Non-pigmented ciliary epithelial cell (primary cell): Measurements from ENCODE around the gene PSMD12.
"Not testable (repeated sequence)": the region's sequence is repeated elsewhere in the genome, so short reads cannot be mapped to it uniquely, and the experiment has no call there.

ENCODE experiments used
- DNase-seq: peaks from one replicate; pipeline ENCODE4 v3.0.0-alpha.2; 2010; ENCODE audit warnings: low read depth

Gene PSMD12

DNA sequence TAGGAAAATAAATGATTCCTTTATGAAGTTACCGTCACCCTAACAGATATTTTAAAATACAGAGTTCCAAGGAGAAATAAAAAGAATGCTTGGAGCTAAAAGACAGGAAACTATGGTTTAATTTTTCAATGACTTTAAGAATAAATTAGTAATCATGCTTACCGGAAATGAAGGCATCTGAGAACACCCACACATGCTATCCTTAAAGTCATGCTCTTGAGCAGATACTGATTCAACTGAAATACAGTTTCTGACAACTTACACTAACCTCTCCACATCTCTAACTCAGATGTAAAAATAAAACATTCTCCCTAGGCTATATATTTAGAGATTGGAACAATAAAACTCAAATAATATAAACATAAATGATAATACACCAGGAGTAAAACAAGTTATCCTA, 7.8 kb downstream of the PSMD12 start:
- DNase-seq: no peak

DNA sequence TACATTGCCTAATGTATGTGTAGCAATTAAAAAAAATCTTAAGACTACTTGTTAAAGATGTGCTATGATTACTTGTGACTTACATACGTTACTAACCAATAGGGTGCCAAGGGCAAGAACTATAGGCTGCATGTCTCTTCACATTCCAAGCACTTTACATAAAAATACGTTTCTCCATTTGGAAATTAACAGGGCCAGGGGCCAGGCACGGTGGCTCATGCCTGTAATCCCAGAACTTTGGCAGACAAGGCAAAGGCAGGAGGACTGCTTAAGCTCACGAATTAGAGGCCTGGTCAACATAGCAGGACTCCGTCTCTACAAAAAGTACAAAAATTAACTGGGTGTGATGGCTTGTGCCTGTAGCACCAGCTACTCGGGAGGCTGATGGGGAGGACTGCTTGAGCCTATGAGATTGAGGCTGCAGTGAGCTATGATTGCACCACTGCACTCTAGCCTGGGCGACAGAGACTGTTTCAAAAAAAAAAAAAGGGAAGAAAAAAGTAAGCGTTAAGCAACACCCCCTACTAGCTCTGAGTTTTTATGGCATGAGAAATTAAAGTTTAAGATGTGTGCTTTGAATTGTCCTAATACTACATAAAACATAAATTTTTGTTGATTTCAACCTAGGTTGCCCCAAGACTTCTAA, 12.3 kb downstream of the PSMD12 start:
- no peak for DNase-seq

DNA sequence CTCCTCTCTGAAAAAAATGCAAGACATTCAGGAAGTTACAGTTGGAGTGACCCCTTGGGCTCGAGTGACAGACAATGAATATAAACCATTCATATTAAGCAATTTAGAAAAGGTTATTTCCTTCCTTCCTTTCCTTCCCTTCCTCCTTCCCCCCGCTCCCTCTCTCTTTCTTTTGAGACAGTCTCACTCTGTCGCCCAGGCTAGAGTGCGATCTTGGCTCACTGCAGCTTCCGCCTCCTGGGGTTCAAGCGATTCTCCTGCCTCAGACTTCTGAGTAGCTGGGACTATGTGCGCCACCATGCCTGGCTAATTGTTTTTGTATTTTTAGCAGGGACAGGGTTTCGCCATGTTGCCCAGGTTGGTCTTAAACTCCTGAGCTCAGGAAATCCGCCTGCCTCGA, 13.2 kb downstream of the PSMD12 start:
- no peak for DNase-seq

DNA sequence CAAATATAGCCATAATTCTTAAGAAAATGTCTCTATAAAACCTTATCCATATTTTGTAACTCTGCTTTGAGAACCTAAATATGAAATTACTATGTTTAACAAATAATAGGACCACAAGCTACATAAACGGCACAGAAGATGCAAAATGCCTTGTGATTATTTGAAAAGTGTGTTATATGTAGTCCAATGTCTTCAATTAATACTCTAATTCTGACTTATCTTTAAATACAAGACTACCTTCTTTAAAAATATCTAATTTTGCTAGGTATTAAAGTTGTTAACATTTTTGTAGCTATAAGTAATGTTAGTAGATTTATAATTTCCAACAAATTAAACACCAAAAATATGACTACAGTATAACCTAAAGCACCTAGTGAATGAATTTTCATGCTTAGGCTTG, 17.0 kb downstream of the PSMD12 start:
- no peak for DNase-seq

DNA sequence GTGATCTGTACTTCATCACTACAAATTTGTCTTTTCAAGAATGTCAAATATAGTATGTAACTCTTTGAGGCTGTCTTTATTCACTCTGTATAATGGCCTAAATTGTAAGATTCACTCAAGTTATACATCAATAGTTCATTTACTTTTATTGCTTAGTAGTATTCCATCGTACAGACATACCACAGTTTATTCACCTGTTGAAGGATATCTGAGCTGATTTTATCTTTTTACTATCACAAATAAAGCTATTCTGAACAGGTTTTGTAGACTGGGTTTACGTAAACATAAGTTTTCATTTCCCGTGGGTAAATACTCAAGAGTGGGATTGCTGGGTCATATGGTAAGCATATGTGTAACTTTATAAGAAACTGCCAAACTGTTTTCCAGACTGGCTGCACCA, 18.6 kb downstream of the PSMD12 start:
- no peak for DNase-seq

DNA sequence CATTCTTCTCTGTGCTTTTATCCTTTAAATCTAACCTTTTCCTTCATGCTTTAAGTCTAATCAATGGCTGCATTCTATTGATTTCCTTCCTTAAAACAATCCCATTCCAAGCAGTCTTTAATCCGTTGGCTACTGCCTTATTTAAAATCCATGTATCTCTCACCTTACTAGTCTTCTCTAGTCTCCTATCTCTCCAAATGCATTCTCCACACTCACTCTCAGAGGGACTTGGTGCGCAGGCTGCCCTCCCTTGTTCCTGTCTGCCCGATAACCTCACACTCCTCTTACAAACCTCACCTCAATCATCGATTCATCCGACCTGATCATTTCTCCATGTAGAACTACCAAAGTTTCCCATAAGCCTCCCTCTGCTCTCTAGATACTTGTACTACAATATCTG, 23.1 kb downstream of the PSMD12 start:
- no peak for DNase-seq

DNA sequence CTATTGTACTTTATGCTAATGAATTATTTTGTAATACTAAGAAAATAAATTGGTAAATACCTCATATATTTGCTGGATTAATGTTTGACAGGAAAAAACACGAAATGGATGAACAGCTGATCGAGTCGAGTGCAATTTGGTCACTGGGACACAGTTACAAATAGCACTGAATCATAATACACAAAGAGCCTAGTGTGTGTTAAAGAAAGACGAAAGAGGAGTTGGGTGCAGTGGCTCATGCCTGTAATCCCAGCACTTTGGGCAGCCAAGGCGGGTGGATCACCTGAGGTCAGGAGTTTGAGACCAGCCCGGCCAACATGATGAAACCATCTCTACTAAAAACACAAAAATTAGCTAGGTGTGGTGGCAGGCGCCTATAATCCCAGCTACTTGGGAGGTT, 28.0 kb downstream of the PSMD12 start:
- not testable (repeated sequence) for DNase-seq

DNA sequence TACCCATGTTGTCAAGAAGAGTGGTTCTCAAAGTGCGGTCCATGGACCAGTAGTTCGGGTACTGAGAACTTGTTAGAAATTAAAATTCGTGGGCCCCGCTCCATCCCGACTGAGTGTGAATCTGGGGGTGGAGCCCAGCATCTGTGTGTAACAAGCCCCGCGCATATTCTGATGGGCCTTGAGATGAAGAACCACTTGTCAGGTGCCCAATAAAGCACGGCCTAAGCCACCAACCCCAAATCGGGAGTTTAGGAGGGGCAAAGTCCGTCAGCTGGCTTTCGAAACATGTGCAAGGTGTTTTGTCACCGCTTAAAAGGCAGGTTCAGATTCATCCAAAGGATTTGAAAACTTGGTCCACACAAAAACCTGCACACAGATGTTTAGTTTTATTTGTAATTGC, 29.5 kb downstream of the PSMD12 start:
- DNase-seq: no peak

DNA sequence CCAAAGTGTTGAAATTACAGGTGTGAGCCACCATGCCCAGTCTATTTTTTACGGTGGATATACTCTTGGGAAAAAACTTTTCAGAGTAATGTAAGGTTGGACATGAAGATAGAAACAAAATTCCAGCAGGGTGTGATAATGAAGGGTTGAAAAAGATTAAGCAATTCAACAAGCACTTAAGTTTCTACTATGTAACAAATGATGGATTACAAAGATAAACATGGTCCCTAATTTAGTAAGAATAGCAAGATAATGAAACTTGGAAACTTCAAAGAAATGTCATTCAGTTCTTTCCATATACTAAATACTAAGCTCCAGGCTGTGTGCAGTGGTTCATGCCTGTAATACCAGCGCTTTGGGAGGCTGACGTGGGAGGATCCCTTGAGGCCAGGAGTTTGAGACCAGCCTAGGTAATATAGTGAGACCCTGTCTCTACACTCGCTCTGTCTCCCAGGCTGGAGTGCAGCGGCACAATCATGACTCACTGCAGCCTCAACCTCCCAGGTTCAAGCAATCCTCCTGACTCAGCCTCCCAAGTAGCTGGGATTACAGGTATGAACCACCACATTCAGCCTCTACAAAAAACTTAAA, 31.0 kb downstream of the PSMD12 start:
- no peak for DNase-seq

DNA sequence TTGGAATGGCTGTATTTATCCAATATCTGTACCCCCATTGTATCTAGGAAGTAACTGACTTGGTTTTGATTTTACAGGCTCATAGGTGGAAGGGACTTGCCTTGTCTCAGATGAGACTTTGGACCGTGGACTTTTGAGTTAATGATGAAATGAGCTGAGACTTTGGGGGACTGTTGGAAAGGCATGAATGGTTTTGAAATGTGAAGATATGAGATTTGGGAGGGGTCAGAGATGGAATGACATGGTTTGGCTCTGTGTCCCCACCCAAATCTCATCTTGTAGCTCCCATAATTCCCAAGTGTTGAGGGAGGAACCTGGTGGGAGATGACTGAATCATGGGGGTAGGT, 34.2 kb downstream of the PSMD12 start:
- DNase-seq: not testable (repeated sequence)

DNA sequence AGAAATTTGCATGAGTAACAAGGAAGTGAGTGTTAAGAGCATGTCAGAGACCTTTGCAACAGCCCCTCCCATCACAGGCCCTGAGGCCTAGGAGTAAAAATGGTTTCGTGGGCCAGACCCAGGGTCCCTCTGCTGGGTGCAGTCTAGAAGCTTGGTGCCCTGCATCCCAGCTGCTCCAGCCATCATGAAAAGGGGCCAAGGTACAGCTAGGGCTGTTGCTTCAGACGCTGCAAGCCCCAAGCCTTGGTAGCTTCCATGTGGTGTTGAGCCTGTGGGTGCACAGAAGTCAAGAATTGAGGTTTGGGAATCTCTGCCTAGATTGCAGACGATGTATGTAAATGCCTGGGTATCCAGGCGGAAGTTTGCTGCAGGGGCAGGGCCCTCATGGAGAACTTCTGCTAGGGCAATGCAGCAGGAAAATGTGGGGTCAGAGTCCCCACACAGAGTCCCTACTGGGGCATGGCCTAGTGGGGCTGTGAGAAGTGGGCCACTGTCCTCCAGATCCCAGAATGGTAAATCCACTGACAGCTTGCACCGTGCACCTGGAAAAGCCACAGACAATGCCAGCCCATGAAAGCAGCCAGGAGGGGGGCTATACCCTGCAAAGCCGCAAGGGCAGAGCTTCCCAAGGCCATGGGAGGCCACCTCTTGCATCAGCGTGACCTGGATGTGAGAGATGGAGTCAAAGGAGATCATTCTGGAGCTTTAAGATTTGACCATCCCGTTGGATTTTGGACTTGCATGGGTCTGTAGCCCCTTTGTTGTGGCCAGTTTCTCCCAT, 34.8 kb downstream of the PSMD12 start:
- not testable (repeated sequence) for DNase-seq

DNA sequence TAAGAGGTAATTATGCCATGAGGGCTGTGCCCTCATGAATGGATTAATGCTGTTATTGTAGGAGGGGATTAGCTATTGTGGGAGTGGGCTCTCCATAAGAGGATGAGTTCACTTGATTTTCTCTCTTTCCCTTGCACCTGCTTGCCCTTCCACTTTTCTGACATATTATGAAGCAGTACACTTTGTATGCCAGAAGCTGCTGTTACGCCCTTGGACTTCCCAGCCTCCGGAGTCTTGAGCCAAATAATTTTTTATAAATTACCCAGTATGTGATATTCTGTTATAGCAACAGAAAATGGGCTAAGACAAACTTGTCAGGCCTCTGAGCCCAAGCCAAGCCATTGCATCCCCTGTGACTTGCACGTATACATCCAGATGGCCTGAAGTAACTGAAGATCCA, 38.4 kb downstream of the PSMD12 start:
- no peak for DNase-seq

DNA sequence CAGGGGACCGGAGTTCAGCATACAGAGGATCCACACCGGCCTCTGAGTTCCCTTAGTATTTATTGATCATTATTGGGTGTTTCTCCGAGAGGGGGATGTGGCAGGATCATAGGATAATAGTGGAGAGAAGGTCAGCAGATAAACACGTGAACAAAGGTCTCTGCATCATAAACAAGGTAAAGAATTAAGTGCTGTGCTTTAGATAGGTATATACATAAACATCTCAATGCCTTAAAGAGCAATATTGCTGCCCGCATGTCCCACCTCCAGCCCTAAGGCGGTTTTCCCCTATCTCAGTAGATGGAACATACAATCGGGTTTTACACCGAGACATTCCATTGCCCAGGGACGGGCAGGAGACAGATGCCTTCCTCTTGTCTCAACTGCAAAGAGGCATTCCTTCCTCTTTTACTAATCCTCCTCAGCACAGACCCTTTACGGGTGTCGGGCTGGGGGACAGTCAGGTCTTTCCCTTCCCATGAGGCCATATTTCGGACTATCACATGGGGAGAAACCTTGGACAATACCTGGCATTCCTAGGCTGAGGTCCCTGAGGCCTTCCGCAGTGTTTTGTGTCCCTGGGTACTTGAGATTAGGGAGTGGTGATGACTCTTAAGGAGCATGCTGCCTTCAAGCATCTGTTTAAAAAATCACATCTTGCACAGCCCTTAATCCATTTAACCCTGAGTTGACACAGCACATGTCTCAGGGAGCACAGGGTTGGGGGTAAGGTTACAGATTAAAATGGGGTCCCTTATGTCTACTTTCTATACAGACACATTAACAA, 39.2 kb downstream of the PSMD12 start:
- not testable (repeated sequence) for DNase-seq

DNA sequence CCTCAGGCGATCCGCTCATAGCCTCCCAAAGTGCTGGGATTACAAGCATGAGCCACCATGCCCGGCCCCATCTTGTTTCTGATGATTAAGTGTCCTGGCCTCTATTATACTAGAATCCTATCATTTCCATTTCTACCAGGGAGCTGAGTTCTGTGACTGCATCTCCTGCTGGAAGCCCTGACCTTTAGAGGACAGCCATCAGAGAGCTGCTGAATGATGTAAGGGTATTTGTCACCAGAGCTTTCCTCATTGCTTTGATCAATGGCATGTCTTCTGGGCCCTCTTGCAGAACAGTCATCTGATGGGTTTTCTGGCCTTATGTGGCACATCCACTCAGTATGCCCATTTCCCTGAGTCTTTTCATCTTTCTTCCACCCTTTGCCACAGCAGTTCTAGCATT, 39.9 kb downstream of the PSMD12 start:
- no peak for DNase-seq

DNA sequence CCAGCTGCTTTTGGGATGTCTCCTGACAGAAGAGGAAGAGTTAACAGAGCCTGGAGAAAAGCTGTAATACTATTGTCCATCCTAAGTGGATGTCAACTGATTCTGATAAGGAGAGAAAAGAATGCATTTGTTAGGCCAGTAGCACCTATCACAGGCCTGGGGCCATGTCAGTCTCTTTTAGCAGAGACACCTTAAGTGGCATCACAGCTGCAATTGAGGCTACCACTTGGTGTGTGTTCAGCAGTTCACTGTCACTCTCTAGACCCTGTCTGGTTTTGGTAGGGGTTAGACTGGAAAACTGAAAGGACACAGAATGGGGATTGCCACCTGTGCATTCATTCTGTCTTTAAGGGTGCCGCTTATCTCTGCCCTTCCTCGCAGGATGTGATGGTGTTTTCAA, 42.0 kb downstream of the PSMD12 start:
- DNase-seq: no peak

DNA sequence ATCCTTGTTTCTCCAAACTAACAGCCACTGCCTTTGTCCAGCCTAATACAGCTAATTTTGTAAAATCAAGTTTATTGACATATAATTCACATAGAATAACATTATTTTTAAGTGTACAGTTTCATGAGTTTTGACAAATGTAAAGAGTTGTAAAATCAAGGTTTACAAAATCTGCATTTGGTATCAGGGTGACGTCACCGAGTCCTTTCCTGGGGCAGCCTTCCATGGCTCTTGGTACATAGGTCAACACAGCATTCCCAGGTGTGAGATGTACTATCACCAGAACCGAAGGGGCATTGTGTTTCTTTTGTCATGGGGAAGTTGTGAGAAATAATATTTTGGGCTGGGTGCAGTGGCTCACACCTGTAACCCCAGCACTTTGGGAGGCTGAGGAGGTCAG, 42.9 kb downstream of the PSMD12 start:
- DNase-seq: no peak

DNA sequence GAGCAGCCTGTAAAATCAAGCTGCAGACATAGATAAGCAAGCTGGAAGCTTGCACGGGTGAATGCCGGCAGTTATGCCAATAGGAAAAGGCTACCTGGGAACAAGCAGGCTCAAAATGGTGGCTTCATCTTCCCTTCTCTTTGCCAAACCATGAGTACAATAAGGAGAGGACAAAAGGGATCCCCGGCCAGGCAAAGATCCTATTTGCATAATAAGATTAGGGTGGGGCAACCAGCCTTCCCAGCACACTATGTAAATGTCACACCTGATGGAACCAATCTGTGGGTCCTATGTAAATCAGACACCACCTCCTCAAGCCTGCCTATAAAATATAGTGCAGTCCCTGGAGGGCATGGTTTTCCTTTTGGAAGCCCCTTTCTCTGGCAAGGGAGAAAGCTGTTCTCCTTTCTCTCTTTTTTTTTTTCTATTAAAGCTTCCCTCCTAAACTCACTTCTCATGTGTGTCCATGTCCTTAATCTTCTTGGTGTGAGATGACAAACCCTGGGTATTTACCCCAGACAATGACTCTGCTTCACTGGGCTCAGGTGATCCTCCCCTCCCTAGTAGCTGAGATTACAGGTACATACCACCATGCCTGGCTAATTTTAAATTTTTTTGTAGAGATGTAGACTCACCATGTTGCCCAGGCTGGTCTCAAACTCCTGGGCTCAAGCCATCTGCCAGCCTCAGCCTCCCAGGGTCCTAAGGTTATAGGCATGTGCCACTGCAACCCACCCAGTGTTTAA, 44.2 kb downstream of the PSMD12 start:
- DNase-seq: no peak

DNA sequence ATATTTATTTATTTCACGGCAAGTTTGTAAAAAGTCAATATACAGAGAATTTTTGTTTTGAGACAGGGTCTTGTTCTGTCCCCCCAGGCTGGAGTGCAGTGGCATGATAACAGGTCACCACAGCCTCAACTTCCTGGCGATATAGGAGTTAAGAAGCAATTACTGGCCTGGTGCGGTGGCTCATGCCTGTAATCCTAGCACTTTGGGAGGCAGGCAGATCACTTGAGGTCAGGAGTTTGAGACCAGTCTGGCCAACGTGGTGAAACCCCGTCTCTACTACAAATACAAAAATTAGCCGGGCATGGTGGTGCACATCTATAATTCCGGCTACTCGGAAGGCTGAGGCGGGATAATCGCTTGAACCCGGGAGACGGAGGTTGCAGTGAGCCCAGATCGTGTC, 44.9 kb downstream of the PSMD12 start:
- DNase-seq: not testable (repeated sequence)

DNA sequence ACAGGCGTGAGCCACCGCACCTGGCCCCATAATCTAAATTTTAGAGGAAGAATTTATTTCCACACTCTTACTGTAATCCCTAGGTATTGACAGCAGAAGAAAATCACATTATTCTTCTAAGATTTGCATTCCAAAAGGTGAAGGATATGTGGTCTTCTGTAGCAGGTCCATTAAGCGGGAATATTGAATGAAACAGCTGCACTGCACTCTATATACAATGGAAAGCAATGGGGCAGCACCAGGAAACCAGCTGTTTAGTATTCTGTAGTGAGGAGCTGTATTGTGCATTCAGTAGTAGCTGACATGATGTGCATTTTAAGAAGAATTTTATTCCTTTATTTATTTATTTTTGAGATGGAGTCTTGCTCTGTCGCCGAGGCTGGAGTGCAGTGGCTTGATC, 49.6 kb downstream of the PSMD12 start:
- no peak for DNase-seq

DNA sequence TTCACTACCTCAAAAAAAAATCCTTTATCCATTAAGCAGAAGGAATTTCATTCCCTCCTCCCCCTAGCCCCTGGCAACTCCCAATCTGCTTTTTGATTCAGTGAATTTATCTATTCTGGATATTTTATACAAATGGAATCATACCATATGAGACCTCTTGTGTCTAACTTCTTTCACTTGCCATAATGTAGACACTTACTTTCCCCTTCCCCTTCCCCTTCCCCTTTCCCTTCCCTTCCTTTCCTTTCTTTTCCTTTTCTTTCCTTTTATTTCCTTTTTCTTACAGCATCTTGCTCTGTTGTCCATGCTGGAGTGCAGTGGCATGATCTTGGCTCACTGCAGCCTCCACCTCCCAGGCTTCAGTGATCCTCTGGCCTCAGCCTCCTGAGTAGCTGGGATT, 50.5 kb downstream of the PSMD12 start:
- no peak for DNase-seq

DNA sequence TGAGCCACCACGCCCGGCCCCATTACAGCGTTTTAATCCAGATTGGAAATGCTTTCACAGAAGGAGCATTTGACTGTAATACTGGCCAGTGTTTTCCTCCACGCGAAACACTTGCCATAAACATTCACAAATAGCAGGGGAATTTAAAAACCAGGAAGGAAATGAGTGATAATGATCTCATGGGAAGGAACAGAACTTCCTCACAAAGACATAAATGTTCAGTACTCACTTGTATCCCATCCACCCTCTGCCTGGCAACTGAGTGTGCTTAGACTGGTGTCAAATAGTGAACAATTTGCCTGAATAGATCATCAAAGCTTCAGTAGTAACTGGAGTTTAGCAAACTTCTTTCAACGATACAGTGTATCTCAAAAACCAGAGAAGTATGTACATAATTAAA, 54.1 kb downstream of the PSMD12 start:
- DNase-seq: no peak

DNA sequence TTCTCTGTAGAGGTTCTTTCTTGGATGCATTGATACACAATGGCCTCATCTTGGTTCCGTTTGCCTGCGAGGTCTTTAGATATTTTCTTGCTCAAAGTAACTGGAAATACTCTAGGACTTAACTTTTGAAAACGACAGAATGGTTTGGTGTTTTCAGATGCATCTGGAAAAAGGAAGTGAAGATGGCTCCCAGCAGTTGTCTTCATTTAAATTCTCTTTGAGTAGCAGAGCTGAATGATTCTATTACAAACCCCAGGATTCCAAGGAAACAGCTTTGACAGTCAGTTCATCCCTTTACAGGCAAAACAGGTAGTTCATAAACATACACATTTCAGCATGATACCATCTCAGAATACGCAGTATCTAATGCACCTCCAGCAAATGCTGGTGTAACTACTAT, 54.8 kb downstream of the PSMD12 start:
- no peak for DNase-seq
